Tongue (tissue), 2 donors: Measurements from ENCODE around the gene CLDN14. TPM values are rescaled to one million over a fixed set of nuclear protein-coding genes. Genes with fewer than 3 reads are reported as not detected.
A peak's percentile ranks its signal among the peaks of the same experiment; 100 is the strongest.

Experiments
- DNase-seq: peaks from one replicate; pipeline ENCODE4 v3.0.0-alpha.2; 2015
- total RNA-seq: library from RNA; depleted of rRNA; stranded (reverse); fragments of >200 nt; gene quantifications from one replicate; pipeline ENCODE4 v1.2.3, GENCODE V29; 2014

CLDN14 gene
- total RNA-seq, 1 donor from 2014 or later, result 3.4 TPM

GRCh38 chr21:36431252-36431651, 48.7 kb downstream of the CLDN14 start:
- DNase-seq, result no peak

GRCh38 chr21:36430841-36431240, 49.1 kb downstream of the CLDN14 start:
- DNase-seq, result no peak

DNA sequence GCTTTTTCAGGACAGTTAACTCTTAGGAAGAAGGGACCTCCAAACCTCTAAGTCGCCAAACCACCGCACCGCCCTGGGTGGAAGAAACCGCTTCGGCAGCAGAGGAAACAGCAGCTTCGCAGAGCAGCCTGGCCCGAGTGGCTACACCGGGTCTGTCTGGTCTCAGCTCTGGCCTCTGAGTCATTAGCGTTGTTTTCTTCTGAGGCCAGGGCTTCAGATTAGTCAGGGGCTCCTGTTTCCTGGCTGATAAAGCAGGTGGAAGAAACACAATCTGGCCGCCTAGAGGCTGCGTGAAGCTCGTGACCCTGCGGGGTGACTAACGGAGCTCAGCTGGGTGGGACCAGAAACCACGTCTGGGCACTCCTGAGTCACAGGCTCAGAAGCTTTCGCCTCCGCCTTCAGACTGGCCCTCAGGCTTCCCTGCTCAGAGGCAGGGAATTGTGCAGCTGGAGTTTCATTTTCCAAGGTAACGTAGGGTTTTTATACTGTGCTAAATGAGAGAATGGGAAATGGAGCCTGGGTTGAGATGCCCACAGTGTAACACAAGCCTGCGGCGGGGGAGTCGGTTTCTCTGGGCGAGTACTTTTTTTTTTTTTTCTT, 49.9 kb downstream of the CLDN14 start:
- DNase-seq, result peak; percentile 76

GRCh38 chr21:36428761-36429432, 51.0 kb downstream of the CLDN14 start:
- DNase-seq, result no peak

DNA sequence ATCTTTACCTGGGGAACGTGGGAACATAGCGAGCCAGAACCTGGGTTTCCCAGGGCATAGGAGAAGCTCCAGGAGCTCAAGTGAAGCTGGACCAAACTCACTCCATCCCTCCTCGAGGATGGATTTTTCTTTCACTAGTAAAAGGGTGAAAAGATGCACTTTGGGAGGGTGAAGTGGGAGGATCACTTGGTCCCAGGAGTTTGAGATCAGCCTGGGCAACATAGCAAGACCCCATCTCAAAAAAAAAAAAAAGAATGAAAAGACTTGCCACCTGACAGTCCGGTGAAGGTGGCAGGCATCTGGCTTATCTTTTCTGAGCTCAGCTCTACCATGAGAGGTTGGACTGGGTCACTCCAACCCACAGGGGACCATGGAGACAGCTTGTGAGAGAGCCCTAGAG, 52.4 kb downstream of the CLDN14 start:
- no peak for DNase-seq

DNA sequence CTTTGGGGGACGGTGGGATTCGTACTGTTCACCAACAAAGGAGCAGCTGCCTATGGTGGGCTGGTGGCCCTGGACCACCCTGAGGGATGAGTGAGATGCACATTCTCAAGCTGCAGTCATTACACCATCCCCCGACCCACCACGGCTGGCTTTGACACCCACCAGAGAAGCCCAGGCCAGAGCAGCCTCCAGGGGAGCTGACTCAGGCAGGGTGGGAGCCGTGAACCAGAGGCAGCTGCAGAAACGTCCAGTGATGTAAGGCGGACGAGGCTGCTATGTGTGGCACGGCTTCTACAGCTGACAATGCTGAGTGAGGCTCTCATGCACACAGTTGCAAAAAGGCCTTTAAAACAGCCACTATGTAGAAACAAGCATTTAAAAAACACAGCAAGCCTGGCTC, 54.6 kb downstream of the CLDN14 start:
- DNase-seq, result peak; percentile 42

GRCh38 chr21:36424592-36424991, 55.3 kb downstream of the CLDN14 start:
- no peak for DNase-seq

DNA sequence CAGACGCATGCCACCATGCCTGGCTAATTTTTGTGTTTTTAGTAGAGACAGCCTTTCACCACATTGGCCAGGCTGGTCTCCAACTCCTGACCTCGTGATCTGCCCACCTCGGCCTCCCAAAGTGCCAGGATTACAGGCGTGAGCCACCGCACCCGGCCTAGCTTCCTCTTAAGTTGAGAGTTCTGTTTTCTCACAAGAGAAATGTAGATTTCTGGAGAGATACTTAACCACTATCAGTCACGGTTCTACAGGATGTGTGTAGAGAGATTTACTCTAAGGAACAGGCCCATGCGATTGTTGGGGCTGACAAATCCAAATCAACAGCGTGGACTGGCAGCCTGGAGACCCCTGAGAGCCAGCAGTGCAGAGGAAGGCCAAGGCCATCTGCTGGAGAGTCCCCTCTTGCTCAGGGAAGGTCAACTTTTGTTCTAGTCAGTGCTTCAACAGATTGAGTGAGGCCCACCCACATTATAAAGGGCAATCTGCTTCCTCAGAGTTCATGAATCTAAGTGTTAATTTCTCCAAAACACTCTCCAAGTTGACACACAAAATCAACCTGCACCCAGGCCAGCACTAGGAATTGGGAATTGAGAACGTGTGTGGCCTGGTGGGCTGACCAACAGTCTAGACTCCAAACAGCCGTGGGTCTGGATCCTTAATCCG, 56.0 kb downstream of the CLDN14 start:
- no peak for DNase-seq

- DNase-seq, result peak; percentile 63
Observed at GRCh38 chr21:36422279-36423098, 57.4 kb downstream of the CLDN14 start.

GRCh38 chr21:36420571-36421339, 59.2 kb downstream of the CLDN14 start:
- DNase-seq, result no peak

GRCh38 chr21:36419996-36420395, 59.9 kb downstream of the CLDN14 start:
- DNase-seq, result peak; percentile 92

DNA sequence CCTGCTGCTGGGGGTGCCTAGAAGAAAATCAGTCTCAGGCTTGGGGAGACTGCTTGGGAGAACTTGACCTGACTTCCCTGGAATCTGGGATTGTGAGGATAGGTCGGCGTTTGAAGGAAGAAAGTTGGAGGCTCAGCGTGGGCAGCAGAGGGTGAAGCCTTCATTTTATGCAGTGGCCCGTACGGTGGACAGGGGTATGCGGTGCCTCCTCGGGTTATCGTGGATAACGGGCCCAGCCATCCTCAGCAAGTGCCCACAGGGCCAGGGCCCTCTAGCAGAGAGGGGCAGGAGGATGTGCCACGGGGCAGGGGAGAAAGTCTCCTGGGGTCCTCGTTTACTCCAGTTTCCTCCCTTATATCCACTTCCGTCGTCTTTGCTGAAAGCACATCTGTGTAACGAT, 60.7 kb downstream of the CLDN14 start:
- no peak for DNase-seq

DNA sequence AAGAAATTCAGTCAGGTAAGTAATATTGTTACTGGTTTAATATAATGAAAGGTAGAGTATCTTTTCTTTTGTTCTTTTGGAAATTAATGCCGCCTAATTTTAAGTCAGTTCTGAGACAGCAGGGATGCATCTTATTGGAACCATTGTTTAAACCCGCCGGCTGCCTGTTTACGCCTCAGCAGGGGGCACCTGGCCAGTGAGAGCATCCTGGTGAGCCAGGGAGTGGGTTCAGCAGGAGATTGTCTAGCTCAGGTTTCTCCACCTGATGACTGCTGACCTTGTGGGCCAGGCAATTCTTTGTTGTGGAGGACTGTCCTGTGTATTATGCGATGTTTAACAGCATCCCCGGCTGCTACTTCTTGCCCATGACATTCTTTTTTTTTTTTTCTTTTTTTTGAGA, 64.5 kb downstream of the CLDN14 start:
- no peak for DNase-seq

DNA sequence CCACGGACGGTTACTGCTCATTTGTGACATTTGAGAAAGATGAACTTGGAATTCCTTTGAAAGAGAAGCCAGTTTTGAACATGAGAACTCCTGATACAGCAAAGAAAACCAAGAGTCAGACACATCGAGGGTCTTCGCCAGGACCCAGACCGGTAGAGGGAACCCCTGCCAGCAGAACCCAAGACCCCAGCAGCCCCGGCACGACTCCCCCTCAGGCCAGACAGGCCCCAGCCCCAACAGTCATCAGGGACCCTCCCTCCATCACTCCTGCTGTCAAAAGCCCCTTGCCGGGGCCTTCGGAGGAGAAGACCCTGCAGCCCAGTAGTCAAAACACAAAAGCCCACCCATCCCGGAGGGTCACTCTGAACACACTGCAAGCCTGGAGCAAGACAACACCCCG, 67.0 kb downstream of the CLDN14 start:
- no peak for DNase-seq

DNA sequence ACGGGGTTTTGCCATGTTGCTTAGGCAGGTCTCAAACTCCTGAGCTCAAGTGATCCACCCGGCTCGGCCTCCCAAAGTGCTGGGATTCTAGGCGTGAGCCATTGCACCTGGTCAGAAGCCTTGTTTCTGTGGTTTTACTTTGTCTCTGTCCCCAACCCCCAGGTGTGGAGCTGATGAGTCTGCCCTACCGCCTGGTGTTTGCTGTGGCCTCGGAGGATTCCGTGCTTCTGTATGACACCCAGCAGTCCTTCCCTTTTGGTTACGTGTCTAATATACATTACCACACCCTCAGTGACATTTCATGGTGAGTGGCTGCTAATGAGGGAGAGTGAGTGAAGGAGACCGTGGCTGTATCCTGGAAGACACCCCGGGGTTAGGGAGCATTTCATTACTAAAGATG, 68.6 kb downstream of the CLDN14 start:
- no peak for DNase-seq

Other genes starting within 250 kb of the CLDN14 start
- 84.5 TPM for gene MORC3, start 159.9 kb downstream of the CLDN14 start, total RNA-seq
- gene CHAF1B, start 94.7 kb downstream of the CLDN14 start, total RNA-seq, result 2.4 TPM
- gene SIM2, start 219.0 kb upstream of the CLDN14 start, total RNA-seq, result 14.6 TPM